OCI-M2 (cell line): ENCODE results near the gene COL5A3.
"Not testable (repeated sequence)": the region's sequence is repeated elsewhere in the genome, so short reads cannot be mapped to it uniquely, and the experiment has no call there.

Experiments
- DNase-seq: peaks from one replicate; lab custom pipeline; 2025; ENCODE audit not compliant: unreplicated experiment; lab: John Stamatoyannopoulos, UW

COL5A3 gene

DNA sequence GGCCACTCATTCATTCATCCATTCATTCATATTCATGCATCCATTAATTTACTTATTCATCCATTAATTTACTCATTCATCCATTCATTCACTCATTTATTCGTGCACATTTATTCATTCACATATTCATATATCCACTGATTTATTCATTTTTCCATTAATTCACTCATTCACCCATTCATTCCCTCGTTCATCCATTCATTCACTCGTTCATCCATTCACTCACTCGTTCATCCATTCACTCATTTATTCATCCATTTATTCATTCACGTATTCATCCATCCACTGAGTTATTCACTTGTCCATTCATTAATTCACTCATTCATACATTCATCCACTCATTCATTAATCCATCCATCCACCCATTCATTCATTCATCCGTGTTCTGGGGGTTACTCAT lies 38.2 kb downstream of the COL5A3 start:
- DNase-seq, result no peak

DNA sequence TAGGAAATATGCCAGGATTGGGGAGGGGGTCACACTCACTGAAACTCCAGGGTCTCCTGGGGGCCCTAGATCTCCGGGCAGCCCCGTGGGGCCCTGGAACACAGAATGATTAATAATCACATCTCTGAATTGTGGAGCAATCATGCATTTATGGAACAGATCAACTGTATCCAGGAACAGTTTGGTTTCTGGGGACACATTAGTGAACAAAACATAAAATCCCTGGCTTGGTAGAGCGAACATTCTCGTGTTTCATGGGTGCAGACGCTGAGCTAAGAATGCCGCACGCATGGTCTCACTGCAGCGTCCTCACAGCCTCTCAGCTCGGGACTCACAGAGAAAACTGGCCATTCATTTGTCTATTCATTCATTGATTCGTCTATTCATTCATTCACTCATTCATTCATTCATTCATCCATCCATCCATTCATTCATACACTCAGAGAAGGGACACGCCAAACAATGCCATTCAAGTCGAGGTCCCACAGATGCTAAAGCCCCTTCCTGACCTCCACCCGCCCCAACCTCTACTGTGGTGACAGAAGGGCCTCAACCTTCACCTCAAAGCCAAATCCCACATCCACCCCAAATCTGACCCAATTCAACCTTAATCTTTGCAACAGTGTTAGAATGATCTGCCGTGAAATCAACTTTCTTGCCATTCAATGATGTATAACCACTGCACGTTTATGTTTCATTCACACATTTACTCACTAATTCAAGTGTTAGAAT lies 39.0 kb downstream of the COL5A3 start:
- DNase-seq, result no peak

DNA sequence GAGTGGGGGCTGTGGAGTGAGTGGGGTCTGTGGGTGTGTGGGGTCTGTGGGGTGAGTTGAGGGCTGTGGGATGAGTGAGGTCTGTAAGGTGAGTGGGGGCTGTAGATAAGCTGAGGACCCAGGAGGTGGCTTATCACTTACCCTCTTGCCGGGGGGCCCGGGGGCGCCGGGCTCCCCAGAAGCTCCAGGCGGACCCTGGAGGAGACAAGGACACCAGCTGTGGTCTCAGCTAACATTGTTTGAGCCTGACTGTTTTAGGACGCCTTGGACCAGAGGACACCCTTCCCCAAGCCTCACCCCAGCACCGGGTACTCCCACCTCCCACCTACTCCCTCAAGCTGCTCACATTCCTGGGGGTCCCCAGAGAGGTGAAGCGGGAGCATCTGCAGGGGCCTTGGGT lies 39.8 kb downstream of the COL5A3 start:
- DNase-seq, result no peak

DNA sequence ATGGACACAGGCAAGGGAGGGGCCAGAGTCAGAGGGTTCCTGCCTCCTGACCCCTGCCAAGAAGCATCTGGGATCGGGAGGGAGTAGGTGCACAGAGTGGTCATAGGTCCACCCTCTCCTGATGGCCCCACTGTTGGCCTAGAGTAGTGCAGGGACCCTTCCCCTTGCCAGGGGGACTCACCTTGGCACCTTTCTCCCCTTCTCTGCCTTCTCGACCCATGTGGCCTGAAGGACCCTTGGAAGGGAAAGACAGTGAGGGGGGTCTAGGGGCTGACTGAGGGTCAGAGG lies 40.7 kb downstream of the COL5A3 start:
- no peak for DNase-seq

DNA sequence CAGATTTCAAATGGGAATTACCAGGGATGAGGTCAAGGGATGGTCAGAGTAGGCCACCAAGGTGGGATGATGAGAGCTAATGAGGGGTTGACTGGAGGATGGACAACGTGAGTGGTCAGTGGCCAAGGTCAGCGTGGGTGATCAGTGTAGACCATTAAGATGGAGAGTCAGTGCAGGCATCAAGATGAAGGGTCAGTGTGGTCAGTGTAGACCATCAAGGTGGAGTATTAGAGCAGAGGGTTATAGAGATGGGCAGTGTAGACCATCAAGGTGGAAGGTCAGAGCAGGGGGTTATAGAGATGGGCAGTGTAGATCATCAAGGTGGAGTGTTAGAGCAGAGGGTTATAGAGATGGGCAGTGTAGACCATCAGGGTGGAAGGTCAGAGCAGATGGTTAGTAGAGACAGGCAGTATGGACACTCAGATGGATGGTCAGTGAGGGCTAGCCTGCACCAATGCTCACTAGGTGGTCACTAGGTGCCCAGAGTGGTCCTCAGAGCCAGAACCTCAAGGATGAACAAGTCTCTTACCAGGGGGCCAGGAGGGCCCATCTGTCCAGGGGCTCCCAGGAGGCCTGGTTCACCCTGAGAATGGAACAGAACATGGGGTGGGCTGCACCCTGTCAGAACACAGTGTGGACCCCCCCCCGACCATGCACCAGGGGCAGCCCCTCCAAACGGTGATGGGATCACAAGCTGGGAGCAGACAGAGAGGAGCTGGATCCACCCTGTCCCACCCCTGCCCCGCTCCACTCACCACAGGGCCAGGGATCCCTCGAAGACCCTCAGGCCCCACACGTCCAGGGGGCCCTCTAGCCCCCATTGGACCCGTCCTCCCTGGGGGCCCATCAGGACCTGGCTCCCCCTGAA lies 41.2 kb downstream of the COL5A3 start:
- no peak for DNase-seq

DNA sequence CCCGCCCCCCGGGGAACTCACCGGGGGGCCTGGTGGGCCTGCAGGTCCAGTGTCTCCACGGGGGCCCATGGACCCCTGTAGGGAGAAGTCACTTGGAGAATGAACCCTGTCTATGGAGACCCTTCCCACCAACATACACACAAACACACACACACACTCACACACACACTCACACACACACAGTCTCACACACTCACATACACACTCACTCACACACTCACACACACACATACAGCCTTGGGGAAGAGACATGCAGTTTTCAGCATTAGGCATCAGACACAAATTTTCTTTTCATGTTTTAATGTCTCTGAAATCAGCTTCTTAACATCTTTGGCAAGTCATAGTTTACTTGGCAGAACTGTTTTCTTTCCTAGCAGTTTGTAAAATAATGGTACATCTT lies 43.0 kb downstream of the COL5A3 start:
- DNase-seq, result no peak

DNA sequence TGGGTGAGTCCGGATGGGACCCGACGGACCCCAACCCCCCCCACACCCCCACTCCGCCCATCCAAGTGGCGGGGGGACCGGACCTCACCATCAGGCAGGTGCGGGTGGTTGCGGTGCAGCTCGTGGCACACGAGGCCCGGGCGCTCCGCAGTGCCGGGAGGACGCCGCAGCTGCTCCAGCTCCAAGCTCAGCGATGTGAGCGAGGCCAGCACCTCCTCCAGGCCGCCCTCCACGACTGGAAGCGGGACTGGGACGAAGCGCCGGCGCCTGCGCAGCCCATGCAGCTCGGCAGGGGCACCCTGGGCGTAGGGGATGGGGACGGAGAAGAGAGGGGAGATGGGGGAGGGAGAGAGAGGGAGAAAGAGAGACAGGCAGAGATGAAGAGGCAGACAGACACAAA lies 43.9 kb downstream of the COL5A3 start:
- no peak for DNase-seq

DNA sequence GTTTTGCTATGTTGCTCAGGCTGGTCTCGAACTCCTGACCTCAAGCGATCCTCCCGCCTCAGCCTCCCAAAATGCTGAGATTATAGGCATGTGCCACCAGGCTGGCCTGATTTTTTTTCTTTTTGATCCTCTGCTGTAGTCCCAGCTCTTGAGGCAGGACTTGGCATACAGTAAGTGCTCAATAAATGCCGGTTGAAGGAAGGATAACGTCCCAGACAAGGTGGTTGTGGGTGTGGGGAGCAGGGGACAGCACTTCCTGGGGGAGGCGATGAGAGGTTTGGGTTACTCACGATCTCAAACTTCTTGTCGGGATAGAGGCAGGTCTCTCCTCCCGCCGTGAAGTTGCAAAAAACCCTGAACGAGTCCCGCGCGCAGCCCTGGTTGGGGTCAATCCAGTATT lies 44.3 kb downstream of the COL5A3 start:
- no peak for DNase-seq

DNA sequence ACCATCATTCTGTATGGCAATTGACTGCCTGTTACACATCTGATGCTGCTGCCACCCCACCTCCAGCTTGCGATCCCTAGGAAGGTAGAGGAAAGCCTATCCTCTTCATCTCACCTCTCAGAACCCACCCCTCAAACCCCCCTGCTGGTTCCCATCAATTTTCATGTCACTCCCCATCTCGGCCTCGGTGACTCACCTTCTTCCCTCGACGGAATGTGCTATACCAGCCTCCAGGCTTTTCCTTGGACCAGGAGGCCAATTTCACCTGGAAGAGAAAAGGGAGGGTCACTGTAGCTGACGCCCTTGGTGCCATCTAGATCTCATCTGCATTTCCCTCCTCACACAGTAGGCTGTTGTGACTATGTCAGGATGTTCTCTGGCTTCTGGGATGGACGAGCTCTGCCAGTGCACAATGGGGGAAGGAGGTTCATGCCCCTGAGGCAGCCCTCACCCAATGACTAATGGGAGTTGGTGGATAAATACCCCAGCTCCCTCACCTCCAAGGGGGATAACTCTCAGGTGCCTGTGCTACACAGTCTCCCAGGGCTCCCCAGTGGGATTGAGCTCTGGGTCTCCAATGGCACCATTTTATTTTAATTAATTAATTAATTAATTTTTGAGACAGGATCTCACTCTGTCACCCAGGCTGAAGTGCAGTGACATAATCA lies 47.5 kb downstream of the COL5A3 start:
- no peak for DNase-seq

DNA sequence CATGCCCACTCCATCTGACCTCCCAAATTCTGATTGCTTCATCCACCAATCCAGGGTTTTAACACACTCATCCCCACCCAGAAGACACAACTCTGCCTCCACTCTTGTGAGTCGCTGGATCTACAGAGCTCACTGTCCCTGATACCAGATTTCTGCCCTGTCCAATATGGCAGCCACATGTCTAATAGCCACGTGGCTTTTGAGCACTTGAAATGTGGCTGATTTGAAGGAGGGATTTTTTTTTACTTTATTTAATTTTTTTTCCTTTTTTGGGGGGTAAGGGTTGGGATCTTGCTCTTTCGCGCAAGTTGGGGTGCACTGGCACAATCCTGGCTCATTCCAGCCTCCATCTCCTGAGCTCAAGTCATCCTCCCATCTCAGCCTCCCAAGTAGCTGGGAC lies 49.2 kb downstream of the COL5A3 start:
- DNase-seq, result no peak

DNA sequence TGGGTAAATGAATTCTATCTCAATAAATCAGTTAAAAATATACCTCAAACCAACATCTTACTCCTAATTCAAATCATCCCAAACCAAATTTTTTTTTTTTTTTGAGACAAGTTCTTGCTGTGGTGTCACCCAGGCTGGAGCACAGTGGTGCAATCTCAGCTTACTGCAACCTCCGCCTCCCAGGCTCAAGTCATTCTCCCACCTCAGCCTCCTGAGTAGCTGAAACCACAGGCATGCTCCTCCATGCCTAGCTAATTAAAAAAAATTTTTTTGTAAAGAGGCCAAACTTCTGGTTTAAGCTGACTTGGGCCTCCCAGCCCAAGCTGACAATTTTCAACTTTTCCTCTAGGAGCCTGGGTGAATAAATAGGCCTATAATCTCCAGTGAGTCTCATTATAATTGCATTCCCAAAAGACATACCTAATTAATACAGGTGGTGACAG lies 51.9 kb downstream of the COL5A3 start:
- no peak for DNase-seq

DNA sequence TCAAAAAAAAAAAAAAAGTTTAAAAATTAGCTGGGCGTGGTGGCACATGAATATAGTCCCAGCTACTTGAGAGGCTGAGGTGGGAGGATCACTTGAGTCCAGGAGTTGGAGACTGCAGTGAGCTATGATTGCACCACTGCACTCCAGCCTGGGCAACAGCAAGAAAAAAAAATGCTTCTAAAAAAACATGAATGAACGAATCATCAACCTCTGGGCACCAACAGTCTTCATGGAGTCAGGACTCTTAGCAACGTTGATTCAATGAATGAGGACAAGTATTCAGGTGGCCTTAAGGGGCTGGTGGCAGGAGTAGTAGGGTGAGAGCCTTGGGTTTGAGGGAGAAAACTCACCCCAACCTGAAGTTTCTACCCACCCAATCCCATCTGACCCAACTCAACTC lies 53.3 kb downstream of the COL5A3 start:
- DNase-seq, result no peak

DNA sequence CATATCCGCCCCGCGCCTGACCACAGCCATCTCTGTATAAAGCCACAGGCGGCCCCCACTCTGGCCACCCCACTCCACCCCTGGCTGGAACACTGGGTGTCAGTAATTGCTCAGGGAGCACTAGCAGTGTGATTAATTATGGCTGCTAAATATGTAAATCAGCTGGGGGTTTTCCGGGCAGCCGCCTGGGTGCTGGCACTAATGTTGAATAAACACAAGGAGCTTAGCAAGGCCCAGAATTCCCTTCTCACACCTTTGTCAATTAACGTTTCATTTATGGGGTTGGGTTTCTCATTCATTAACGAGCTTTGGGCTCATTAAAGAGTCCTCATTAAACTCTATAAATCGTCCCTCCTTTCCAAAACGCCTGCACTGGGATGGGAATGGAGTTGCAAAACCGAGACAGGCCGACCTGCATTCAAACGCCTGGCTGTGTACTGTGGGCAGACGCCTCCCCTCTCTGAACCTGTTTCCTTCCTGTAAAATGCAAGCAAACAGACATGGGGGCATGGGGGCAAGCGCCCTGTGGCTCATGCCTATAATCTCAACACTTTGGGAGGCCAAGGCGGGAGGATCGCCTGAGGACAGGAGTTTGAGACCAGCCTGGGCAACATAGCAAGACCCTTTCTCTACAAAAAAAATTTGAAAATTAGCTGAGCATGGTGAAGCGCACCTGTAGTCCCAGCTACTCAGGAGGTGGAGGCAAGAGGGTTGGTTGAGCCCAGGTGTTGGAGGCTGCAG lies 56.3 kb downstream of the COL5A3 start:
- no peak for DNase-seq

DNA sequence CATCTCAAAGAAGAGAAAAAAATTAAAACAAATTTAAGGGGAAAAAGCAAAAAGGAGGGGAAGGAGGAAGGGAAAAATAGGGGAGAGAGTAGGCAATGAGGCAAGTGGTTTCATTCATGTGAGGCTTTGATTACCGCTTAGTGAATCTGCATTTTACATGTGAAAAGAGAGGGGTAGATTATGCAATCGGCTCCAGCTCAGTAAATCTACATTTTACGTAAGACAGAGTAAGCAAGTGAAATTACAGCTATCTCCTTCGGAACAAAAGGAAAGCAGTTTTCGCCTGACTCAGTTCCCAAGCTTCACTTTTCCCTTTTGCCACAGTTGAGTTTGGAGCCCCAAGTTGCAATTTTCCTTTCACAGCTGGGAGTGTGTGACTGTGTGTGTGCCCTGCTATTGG lies 58.0 kb downstream of the COL5A3 start:
- DNase-seq, result no peak

DNA sequence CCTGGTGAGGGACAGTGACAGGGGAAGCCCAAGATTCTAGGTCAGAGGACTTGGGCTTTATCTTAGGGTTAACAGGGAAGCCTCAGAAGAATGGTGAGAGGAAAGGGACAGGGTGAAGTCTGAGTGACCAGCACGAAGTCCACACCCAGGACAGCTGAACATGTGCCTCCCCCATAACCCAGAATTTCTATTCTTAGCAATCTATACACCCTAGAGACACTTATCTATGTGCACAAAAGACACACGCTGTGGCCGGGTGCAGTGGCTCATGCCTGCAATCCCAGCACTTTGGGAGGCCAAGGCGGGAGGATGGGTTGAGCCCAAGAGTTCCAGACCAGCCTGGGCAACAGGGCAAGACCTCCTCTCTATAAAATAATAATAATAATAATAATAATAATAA lies 62.9 kb downstream of the COL5A3 start:
- no peak for DNase-seq

DNA sequence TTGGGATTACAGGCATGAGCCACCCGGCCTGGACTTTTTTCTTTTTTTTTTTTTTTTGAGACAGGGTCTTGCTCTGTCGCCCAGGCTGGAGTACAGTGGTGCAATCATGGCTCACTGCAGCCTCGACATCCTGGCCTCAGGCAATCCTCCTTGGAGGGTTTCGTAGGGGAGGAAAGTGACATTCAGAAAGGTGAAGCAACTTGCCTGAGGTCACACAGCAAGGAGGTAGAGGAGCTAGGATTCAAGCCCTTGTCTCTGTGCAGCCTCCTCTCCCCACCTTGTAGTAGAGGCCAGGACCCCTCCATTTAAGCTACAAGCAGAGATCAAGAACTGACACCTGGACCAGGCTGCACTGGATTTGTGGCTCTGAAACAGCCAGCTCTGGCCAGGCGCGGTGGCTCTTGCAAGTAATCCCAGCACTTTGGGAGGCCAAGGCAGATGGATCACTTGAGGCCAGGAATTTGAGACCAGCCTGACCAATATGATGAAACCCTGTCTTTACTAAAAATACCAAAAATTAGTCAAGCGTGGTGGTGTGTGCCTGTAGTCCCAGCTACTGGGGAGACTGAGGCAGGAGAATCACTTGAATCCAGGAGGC lies 63.7 kb downstream of the COL5A3 start:
- DNase-seq, result not testable (repeated sequence)

DNA sequence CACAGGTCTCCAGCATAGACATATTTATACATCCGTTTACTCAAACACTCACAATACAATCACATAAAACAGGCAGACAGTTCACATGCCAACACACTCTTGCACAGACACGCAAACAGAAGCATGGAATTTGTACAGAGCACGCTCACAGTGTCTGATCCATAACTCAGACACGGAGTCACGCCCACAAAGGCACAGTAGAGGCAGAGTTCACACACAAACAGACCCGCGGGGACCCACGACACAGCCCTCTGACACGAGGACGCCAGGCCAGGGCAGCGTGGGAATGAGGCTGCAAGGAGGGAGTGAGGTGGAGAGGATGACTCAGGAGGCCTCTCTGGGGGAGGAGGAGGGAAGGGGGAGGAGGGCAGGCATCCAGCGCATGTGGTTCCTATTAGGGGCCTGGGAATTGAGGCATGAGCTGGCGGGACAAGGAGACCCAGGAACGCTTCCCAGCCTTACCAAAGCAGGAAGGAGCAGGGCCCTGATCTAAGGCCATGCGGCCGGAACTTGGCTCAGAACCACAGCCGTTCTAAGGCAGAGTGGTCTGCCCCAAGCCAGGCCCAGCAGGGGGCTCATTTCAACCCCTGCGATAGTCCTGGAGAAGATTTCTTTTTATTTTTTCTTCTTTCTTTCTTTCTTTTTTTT lies 64.9 kb downstream of the COL5A3 start:
- DNase-seq, result no peak

DNA sequence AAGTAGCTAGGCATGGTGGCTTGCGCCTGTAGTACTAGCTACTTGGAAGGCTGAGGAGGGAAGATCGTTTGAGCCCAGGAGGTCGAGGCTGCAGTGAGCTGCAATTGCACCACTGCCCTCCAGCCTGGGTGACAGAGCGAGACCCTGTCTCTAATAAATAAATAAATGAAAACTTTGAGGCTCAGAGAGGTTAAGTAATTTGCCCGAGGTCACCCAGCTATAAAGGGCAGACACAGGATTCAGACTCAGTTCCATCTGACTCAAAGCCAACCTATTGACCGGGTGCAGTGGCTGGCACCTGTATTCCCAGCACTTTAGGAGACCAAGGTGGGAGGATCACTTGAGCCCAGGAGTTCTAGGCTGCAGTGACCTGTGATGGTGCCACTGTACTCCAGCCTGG lies 66.6 kb downstream of the COL5A3 start:
- no peak for DNase-seq

DNA sequence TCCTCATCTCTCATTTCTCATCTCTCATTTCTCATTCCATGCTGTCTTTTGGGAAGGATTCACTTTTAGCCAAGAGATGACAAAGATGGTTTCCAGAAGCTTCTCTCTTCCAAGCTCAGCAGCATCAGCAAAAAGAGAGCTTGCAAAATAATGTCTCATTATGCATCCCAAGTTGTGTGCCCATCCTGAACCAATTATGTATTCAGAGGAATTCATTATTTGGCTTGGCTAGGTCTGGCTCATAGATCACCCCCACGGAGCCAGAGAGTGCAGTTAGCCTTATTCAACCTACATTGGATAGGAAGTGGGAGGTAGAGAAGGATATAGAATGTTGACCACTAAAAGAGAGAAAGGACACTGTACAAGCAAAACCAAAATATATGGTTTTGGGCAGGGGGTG lies 68.6 kb downstream of the COL5A3 start:
- no peak for DNase-seq

DNA sequence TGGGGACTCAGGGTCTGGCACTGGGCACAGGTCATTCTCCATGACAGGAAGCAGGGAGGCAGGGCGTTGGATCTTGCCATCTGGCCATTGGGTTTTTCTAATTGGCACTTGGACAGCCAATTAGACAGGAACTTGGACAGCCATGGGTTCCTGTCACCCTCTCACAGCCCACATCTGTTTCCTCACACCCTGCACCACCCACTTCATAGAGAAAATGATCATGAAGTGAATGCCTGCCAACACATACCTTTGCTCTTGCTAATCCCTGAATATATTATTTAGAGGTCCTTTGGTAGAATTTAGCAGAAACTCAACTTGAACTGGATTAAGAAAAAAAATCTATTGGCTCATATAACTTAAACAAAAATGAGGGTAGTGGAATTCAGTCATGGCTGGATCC lies 69.1 kb downstream of the COL5A3 start:
- DNase-seq, result no peak

DNA sequence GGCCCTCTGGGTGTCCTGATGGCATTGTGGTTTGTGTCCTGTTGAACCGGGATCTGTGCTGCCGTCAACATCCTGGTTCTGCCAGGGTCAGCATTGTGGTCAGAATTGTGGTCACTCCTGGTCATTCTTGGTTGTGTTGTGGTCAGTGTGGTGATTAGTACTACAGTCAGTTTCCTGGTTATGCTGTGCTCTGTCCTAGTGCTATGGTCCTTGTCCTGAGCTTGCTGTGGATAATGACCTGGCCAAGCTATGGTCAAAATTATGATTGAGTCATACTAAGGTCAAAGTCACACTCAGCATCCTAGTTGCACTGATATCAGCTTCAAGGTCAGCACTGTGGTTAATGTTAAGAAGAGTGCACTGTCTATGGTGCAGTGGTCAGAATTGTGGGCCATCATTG lies 69.5 kb downstream of the COL5A3 start:
- DNase-seq, result no peak
